ENCODE data around the gene CRKL.

CRKL gene

GRCh38 chr22:20975541-20976290 is 58.5 kb downstream of the CRKL start:
- Histone ChIP-seq H3K27me3 (ENCODE audit: low read depth, low read length) (no peaks in the 10 kb centered on the region), H3K9me3 (ENCODE audit: control insufficient read depth in 1 of 2, low read length in 2 of 2) (no peaks in the 10 kb centered on the region), H3K4me1 (ENCODE audit: control insufficient read depth in 1 of 2, insufficient read depth in 2 of 2, low read length in 2 of 2) (peaks cover 0 to 7% of the 10 kb centered on the region in 2 donors), H3K36me3 (ENCODE audit: control insufficient read depth in 1 of 2, insufficient read depth in 2 of 2, low read length in 2 of 2) (no peaks in the 10 kb centered on the region), H3K27ac (ENCODE audit: low read length) (no peak overlapping the region), H3K4me3 (ENCODE audit: low read depth in 1 of 2, low read length in 2 of 2) (no peak overlapping the region)

- Histone ChIP-seq H3K36me3 (ENCODE audit: control insufficient read depth in 1 of 2, insufficient read depth in 2 of 2, low read length in 2 of 2) (no peaks in the 10 kb centered on the region), H3K9me3 (ENCODE audit: control insufficient read depth in 1 of 2, low read length in 2 of 2) (no peaks in the 10 kb centered on the region), H3K27ac (ENCODE audit: low read length) (no peak overlapping the region), H3K4me1 (ENCODE audit: control insufficient read depth in 1 of 2, insufficient read depth in 2 of 2, low read length in 2 of 2) (peaks cover 0 to 14% of the 10 kb centered on the region in 2 donors), H3K27me3 (ENCODE audit: low read depth, low read length) (no peaks in the 10 kb centered on the region), H3K4me3 (ENCODE audit: low read depth in 1 of 2, low read length in 2 of 2) (no peak overlapping the region)
Observed at GRCh38 chr22:20976291-20976877, 59.2 kb downstream of the CRKL start.

GRCh38 chr22:20977019-20977418 is 59.8 kb downstream of the CRKL start:
- Histone ChIP-seq H3K36me3 (ENCODE audit: control insufficient read depth in 1 of 2, insufficient read depth in 2 of 2, low read length in 2 of 2) (no peaks in the 10 kb centered on the region), H3K9me3 (ENCODE audit: control insufficient read depth in 1 of 2, low read length in 2 of 2) (no peaks in the 10 kb centered on the region), H3K4me1 (ENCODE audit: control insufficient read depth in 1 of 2, insufficient read depth in 2 of 2, low read length in 2 of 2) (peaks cover 0 to 16% of the 10 kb centered on the region in 2 donors), H3K27me3 (ENCODE audit: low read depth, low read length) (no peaks in the 10 kb centered on the region), H3K4me3 (ENCODE audit: low read depth in 1 of 2, low read length in 2 of 2) (no peak overlapping the region), H3K27ac (ENCODE audit: low read length) (no peak overlapping the region)

- Histone ChIP-seq H3K36me3 (ENCODE audit: control insufficient read depth in 1 of 2, insufficient read depth in 2 of 2, low read length in 2 of 2) (no peaks in the 10 kb centered on the region), H3K27ac (ENCODE audit: low read length) (no peak overlapping the region), H3K4me1 (ENCODE audit: control insufficient read depth in 1 of 2, insufficient read depth in 2 of 2, low read length in 2 of 2) (peaks cover 1 to 16% of the 10 kb centered on the region in 2 donors), H3K9me3 (ENCODE audit: control insufficient read depth in 1 of 2, low read length in 2 of 2) (no peaks in the 10 kb centered on the region), H3K4me3 (ENCODE audit: low read depth in 1 of 2, low read length in 2 of 2) (no peak overlapping the region), H3K27me3 (ENCODE audit: low read depth, low read length) (no peaks in the 10 kb centered on the region)
Observed at GRCh38 chr22:20977516-20978170, 60.4 kb downstream of the CRKL start.

GRCh38 chr22:20978419-20978818 is 61.2 kb downstream of the CRKL start:
- no peaks in the 10 kb centered on the region for H3K36me3 ChIP-seq (ENCODE audit: control insufficient read depth in 1 of 2, insufficient read depth in 2 of 2, low read length in 2 of 2)
- H3K9me3 ChIP-seq (ENCODE audit: control insufficient read depth in 1 of 2, low read length in 2 of 2), result no peaks in the 10 kb centered on the region
- H3K27me3 ChIP-seq (ENCODE audit: low read depth, low read length), result no peaks in the 10 kb centered on the region
- peaks cover 8 to 22% of the 10 kb centered on the region in 2 donors for H3K4me1 ChIP-seq (ENCODE audit: control insufficient read depth in 1 of 2, insufficient read depth in 2 of 2, low read length in 2 of 2)
- peak overlapping the region in 1 of 2 donors; percentile 21 for H3K4me3 ChIP-seq (ENCODE audit: low read depth in 1 of 2, low read length in 2 of 2)
- no peak overlapping the region for H3K27ac ChIP-seq (ENCODE audit: low read length)

- H3K27me3 ChIP-seq (ENCODE audit: low read depth, low read length), result no peaks in the 10 kb centered on the region
- H3K36me3 ChIP-seq (ENCODE audit: control insufficient read depth in 1 of 2, insufficient read depth in 2 of 2, low read length in 2 of 2), result peaks cover 0 to 5% of the 10 kb centered on the region in 2 donors
- H3K9me3 ChIP-seq (ENCODE audit: control insufficient read depth in 1 of 2, low read length in 2 of 2), result no peaks in the 10 kb centered on the region
- no peak overlapping the region for H3K27ac ChIP-seq (ENCODE audit: low read length)
- peak overlapping the region; percentile 21 to 52 for H3K4me3 ChIP-seq (ENCODE audit: low read depth in 1 of 2, low read length in 2 of 2)
- peaks cover 8 to 30% of the 10 kb centered on the region in 2 donors for H3K4me1 ChIP-seq (ENCODE audit: control insufficient read depth in 1 of 2, insufficient read depth in 2 of 2, low read length in 2 of 2)
Observed at GRCh38 chr22:20979243-20979809, 62.1 kb downstream of the CRKL start.

GRCh38 chr22:20979940-20980453 is 62.8 kb downstream of the CRKL start:
- H3K4me3 ChIP-seq (ENCODE audit: low read depth in 1 of 2, low read length in 2 of 2), result peak overlapping the region; percentile 21 to 52
- H3K27ac ChIP-seq (ENCODE audit: low read length), result no peak overlapping the region
- no peaks in the 10 kb centered on the region for H3K9me3 ChIP-seq (ENCODE audit: control insufficient read depth in 1 of 2, low read length in 2 of 2)
- peaks cover 8 to 30% of the 10 kb centered on the region in 2 donors for H3K4me1 ChIP-seq (ENCODE audit: control insufficient read depth in 1 of 2, insufficient read depth in 2 of 2, low read length in 2 of 2)
- peaks cover 0 to 5% of the 10 kb centered on the region in 2 donors for H3K36me3 ChIP-seq (ENCODE audit: control insufficient read depth in 1 of 2, insufficient read depth in 2 of 2, low read length in 2 of 2)
- no peaks in the 10 kb centered on the region for H3K27me3 ChIP-seq (ENCODE audit: low read depth, low read length)

GRCh38 chr22:20980523-20980922 is 63.3 kb downstream of the CRKL start:
- H3K4me1 ChIP-seq (ENCODE audit: control insufficient read depth in 1 of 2, insufficient read depth in 2 of 2, low read length in 2 of 2), result peaks cover 8 to 30% of the 10 kb centered on the region in 2 donors
- H3K27ac ChIP-seq (ENCODE audit: low read length), result no peak overlapping the region
- H3K27me3 ChIP-seq (ENCODE audit: low read depth, low read length), result no peaks in the 10 kb centered on the region
- no peaks in the 10 kb centered on the region for H3K9me3 ChIP-seq (ENCODE audit: control insufficient read depth in 1 of 2, low read length in 2 of 2)
- H3K4me3 ChIP-seq (ENCODE audit: low read depth in 1 of 2, low read length in 2 of 2), result no peak overlapping the region
- peaks cover 3 to 5% of the 10 kb centered on the region in 2 donors for H3K36me3 ChIP-seq (ENCODE audit: control insufficient read depth in 1 of 2, insufficient read depth in 2 of 2, low read length in 2 of 2)

GRCh38 chr22:20980938-20981722 is 63.9 kb downstream of the CRKL start:
- Histone ChIP-seq H3K4me3 (ENCODE audit: low read depth in 1 of 2, low read length in 2 of 2) (peak overlapping the region; percentile 71 to 87), H3K27me3 (ENCODE audit: low read depth, low read length) (no peaks in the 10 kb centered on the region), H3K9me3 (ENCODE audit: control insufficient read depth in 1 of 2, low read length in 2 of 2) (no peaks in the 10 kb centered on the region), H3K4me1 (ENCODE audit: control insufficient read depth in 1 of 2, insufficient read depth in 2 of 2, low read length in 2 of 2) (peaks cover 8 to 30% of the 10 kb centered on the region in 2 donors), H3K36me3 (ENCODE audit: control insufficient read depth in 1 of 2, insufficient read depth in 2 of 2, low read length in 2 of 2) (peaks cover 5 to 9% of the 10 kb centered on the region in 2 donors), H3K27ac (ENCODE audit: low read length) (peak overlapping the region; percentile 89)

- Histone ChIP-seq H3K4me1 (ENCODE audit: control insufficient read depth in 1 of 2, insufficient read depth in 2 of 2, low read length in 2 of 2) (peaks cover 8 to 30% of the 10 kb centered on the region in 2 donors), H3K27ac (ENCODE audit: low read length) (peak within 1 kb of the TSS; percentile 89)
Observed at GRCh38 chr22:20981787-20982562, 64.8 kb downstream of the CRKL start, which contains the start of gene LZTR1. LZTR1 (plus strand) TSS chr22:20982297; CDS start chr22:20982372, 75 bp downstream.

More at GRCh38 chr22:20981787-20982562, 64.8 kb downstream of the CRKL start, which contains the start of gene LZTR1:
- Histone ChIP-seq H3K27me3 (ENCODE audit: low read depth, low read length) (no peaks in the 10 kb centered on the region), H3K9me3 (ENCODE audit: control insufficient read depth in 1 of 2, low read length in 2 of 2) (no peaks in the 10 kb centered on the region), H3K4me3 (ENCODE audit: low read depth in 1 of 2, low read length in 2 of 2) (peak within 1 kb of the TSS; percentile 71 to 87), H3K36me3 (ENCODE audit: control insufficient read depth in 1 of 2, insufficient read depth in 2 of 2, low read length in 2 of 2) (peaks cover 5 to 16% of the 10 kb centered on the region in 2 donors)
